ENCODE data around the gene SYT3.
"Not testable (repeated sequence)": the region's sequence is repeated elsewhere in the genome, so short reads cannot be mapped to it uniquely, and the experiment has no call there.

SYT3 gene

DNA sequence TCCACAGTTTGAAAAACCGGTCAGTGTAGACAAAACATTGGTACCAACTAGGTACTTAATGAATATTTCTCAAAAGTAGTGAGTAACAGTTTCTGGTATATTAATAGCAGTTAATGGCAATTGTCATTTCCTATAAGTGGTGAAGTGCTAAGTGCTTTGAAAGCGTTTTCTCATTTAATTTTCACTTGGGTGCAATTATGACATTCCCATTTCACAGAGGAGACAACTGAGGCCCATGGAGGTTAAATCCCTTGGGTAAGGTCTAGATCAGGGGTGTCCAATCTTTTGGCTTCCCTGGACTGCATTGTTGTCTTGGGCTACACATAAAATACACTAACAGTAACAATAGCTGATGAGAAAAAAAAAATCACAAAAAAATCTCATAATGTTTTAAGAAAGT, 687 bp upstream of the SYT3 start:
- no peak for DNase-seq (ENCODE audit: low read depth in 2 of 2)

DNA sequence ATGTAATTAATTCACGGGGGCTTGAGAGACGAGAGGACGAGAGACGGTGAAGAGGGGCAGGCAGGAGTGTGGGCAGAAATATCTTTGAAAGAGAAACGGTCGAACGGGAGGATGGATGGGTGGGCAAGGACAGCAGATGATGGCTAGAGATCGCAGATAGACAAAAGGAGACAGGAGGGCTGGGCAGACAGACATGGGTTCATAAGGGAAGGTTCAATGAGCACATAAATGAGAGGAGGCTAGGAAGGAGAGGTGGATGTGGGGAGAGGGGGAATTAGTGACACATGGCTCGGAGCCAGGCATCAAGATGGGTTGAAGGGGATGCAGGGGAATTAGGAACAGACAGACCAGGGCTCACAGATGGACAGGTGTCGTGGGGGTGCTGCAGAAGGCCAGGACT, 1.1 kb downstream of the SYT3 start:
- DNase-seq (ENCODE audit: low read depth in 2 of 2): no peak

DNA sequence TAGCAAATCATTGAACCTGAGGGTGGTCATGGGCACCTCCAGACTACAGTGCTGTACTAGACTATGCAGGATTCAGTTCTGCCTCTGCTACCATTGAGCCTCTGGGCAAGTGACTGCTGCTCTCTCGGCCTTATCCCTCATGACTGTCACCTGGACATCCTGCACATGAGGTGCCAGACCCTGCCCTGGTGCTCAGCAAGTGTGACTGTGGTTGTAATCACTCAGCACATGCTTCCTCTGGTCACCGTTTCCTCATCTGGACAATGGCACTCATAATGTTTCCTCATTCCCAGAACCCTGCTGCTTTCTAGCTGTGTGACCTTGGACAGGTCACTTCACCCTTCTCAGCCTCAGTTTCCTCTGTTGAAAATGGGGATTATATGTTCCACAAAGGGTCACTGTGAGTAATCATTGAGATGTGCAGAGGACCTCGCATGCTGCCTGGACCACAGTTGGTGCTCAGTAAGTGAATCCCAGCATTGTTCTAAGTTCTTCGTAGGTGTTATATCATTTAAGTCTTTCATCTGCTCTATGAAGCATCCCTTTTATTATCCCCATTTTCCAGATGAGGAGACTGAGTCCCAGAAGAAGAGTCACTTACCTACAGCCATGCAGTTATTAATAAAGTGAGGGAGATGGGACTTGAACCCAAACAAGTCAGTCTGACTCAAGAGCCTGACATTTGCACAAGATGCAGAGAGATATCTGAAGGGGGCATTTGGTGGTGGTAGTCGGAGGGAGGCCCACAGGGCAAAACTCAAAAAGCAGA, 3.2 kb downstream of the SYT3 start:
- no peak for DNase-seq (ENCODE audit: low read depth in 2 of 2)

DNA sequence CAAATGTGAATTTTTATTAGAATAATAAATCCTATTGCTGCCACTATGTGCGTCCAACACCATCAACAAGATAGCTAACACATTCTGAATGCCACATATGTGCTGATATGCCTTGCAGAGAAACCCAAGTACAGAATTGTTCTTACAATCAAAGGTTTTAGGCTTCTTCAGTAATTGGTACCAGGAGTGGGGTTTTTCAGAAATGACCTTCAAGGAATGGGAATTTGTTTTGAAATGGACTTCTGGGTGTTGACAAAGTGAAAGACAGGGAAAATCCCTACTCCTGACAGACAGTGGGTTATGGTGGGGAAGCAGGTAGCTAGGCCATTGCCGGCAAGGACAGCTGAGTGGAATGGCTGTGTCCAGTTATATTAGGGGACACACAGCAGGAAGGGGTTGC, 5.7 kb downstream of the SYT3 start:
- DNase-seq (ENCODE audit: low read depth in 2 of 2): no peak

DNA sequence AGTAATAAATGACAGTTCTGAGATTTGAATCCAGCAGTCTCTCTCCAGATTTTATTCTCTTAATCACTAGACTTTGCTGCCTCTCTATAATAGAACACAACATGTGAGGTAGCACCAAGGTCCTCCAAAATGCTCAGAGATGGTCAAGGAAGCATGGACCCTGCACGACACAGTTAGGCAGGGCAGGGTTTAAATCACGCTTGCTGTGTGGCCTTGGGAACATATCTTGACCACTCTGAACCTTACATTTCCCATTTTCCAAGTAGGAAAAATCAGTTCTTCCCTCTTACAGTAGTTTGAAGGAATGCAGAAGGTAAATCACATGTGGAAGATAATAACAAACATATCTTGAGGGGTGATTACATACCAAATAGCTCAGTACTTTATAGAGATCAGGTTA, 6.3 kb downstream of the SYT3 start:
- no peak for DNase-seq (ENCODE audit: low read depth in 2 of 2)

DNA sequence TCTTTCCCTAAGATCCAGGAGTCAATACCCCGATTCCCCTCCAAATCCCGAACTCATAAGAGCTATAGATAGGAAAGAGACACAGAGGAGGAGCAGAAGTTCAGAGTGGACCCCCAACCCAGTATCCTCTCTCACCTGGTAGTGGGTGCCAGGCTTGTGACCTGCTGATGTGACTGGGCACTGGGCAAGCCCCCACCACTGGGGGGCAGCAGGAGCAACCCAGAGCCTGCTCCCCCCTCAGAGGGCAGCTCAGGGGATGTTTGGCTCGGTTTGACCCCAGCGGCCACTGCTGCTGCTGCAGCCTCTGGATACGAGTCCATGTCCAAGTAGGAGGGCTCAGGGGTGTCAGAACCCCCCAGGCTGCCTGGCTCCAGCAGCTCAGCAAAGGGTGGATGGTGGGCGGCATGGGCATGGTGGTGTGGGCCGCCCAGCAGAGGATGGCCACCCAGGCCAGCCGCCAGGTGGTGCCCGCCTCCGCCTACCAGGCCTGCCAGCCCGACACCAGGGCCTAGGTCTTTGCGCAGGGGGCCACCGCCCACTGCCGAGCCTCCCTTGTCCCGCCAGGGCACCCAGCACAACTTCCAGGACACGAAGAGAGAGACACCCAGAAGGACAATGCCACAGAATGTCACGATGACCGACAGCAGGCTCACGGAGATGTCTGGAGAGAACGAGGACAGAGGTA, 7.4 kb downstream of the SYT3 start:
- DNase-seq (ENCODE audit: low read depth in 2 of 2): no peak

DNA sequence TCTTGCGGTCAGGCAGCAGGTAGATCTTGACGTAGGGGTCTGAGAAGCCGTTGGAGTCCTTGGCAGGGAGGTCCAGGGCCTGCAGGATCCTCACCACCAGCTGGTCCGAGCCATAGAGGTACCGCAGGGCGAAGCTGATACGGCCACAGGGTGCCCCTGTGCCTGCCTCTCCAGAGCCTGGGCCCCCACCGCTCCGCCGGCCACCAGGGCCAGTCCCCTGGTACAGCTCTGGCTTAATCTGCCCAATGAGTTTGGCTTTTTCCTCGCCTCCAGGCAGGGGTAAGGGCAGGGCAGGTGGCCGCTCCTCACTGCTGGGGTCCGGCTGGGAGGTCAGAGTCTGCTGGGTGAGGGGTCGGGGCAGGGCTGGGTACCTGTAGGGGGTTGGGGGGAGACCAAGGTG, 9.9 kb downstream of the SYT3 start:
- DNase-seq (ENCODE audit: low read depth in 2 of 2): no peak

GRCh38 chr19:50629194-50629593, 10.5 kb downstream of the SYT3 start:
- DNase-seq (ENCODE audit: low read depth in 2 of 2): no peak

DNA sequence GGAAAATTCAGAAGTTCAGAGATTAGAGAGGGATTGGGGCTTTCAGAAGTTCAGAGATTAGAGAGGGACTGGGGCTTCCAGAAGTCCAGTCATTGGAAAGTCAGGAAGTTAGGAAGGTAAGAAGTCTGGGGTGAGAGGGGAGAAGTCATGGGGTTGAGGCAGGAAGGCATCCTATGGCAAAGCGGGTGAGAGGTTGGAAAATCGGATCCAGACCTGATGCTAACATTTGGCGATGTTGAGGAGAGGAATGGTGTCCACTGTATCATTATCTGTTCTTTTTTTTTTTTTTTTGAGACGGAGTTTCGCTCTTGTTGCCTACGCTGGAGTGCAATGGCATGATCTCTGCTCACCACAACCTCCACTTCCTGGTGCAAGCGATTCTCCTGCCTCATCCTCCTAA, 11.1 kb downstream of the SYT3 start:
- no peak for DNase-seq (ENCODE audit: low read depth in 2 of 2)

DNA sequence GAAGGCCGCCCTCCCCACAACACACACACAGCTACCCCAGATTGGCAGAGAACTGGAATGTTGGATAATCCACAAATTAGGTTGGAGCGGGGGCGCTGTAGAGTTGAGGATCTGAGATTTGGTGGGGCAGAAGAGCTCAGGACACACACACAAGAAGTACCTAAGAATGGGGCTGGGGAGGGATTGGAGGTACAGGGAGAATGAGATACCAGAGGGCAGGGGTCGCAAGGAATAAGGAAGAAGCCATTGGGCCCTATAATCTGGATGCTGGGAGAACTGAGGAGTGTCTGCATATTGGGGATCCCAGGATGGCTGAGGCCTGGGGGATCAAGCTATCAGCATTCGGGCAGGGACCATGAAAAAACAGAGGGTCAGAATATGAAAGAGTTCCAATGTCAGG, 11.5 kb downstream of the SYT3 start:
- DNase-seq (ENCODE audit: low read depth in 2 of 2): no peak

DNA sequence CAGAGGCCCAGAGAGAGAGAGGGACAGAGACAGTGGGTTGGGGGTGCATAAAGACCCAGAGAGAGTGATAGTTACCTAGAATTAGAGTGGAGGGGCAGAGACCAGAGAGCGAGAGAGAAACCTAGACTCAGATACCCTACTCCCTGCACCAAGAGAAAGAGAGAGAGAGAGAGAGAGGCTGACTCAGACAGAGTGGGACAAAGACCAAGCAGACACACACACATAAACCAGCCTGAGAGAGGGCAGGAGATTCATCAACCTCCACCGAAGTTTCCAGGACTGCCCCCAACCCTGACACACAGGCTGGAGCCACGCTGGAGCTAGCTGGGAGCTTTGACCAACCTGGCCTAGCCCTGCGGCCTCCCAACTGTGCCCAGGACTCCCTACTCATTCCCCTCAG, 12.9 kb downstream of the SYT3 start:
- no peak for DNase-seq (ENCODE audit: low read depth in 2 of 2)

DNA sequence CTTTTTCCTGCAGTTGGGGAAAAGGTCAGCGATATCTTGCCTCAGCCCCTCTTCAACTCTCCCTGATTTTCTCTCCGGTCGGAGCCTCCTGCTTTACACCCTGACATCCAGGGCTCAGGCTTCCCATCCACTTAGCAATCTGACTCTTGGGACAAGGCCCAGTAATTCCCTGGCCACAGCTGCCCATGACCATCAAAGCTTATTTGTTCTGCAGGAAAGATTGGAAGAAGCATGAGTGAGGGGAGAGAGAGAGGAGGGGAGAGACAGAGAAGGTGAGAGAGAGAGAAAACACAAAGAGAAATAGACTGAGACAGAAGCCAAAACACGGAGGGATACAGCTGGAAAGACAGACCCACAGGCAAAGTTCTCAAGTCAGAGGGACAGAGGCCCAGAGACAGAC, 13.7 kb downstream of the SYT3 start:
- no peak for DNase-seq (ENCODE audit: low read depth in 2 of 2)

GRCh38 chr19:50624949-50625600, 14.6 kb downstream of the SYT3 start:
- no peak for DNase-seq (ENCODE audit: low read depth in 2 of 2)

GRCh38 chr19:50620394-50620906, 19.2 kb downstream of the SYT3 start:
- DNase-seq (ENCODE audit: low read depth in 2 of 2): not testable (repeated sequence)

DNA sequence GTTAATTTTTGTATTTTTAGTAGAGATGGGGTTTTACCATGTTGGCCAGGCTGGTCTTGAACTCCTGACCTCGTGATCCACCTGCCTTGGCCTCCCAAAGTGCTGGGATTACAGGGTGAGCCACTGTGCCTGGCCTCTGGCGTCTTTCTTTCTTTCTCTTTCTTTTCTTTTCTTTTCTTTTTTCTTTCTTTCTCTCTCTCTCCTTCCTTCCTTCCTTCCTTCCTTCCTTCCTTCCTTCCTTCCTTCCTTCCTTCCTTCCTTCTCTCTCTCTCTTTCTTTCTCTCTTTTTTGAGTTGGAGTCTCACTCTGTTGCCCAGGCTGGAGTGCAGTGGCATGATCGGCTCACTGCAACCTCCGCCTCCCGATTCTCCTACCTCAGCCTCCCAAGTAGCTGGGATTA, 20.5 kb downstream of the SYT3 start:
- DNase-seq (ENCODE audit: low read depth in 2 of 2): not testable (repeated sequence)

GRCh38 chr19:50618379-50618778, 21.3 kb downstream of the SYT3 start:
- DNase-seq (ENCODE audit: low read depth in 2 of 2): not testable (repeated sequence)

- DNase-seq (ENCODE audit: low read depth in 2 of 2): not testable (repeated sequence)
Measured at GRCh38 chr19:50612504-50613404, 26.9 kb downstream of the SYT3 start.

DNA sequence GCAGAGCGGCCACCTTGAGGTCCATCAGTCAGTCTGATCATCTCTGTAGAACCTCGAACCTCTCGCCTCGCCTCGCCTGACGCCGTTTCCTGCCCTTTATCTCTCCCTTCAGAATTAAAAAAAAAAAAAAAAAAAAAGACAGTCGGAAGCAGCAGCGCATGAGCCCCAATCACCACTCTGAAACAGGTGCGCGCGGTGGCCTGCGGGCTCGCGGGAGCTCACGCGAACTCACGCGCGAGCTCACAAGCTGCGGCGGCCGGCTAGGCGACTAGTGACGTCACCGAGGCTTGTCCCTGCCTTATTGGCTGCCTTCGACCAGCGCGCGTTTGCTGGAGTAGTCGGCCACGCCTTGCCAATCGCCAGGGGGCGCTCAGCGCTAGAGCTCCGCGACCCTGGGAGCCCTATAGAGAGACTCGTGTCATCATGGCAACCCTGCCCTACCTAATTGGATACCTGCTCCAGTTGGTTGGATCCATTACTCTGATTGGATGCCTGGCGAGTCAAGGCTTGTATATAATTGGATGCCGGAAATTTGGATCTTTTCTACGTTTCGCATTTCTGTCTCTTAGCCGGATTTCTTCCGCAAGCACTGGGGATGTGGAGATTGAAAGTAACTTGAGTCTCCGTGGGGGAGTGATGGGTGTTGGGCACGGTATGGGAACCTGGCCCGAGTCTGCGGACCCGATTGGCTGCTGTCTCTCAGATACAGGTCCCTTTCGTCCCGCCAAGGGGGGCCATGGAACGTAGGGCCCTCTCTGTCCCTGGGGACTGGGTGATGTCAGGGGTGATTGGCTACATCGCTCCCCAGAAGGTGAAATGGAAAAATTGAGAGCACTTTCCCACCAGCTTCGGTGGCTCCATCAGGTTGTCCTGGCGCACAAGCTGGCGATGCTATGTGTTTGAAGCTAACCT, 31.6 kb downstream of the SYT3 start:
- DNase-seq (ENCODE audit: low read depth in 2 of 2): peak; percentile 36 to 70

GRCh38 chr19:50607388-50607787, 32.3 kb downstream of the SYT3 start:
- DNase-seq (ENCODE audit: low read depth in 2 of 2): no peak

DNA sequence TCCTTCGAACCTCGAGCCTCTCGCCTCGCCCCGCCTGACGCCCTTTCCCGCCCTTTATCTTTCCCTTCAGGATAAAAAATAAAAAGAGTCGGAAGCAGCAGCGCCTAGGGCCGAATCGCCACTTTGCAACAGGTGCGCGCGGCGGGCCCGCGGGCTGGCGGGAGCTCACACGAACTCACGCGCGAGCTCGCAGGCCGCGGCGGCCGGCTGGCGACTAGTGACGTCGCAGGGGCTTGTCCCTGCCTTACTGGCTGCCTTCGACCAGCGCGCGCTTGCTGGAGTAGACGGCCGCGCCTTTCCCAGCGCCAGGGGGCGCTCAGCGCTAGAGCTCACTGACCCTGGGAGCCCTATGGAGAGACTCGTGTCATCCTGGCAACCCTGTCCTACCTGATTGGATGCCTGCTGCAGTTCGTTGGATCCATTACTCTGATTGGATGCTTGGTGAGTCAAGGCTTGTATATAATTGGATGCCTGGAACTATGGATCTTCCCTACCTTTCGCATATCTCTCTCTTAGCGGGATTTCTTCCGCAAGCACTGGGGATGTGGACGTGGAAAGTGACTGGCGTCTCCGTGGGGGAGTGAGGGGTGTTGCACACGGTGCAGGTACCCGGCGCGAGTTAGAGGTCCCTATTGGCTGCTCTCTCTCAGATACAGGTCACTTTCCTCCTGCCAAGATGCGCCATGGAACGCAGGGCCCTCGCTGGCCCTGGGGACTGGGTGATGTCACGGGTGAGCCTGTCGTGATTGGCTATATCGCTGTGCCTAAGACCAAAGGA, 33.4 kb downstream of the SYT3 start:
- not testable (repeated sequence) for DNase-seq (ENCODE audit: low read depth in 2 of 2)
